ENCODE results near the gene CLDN11.

CLDN11 gene

DNA sequence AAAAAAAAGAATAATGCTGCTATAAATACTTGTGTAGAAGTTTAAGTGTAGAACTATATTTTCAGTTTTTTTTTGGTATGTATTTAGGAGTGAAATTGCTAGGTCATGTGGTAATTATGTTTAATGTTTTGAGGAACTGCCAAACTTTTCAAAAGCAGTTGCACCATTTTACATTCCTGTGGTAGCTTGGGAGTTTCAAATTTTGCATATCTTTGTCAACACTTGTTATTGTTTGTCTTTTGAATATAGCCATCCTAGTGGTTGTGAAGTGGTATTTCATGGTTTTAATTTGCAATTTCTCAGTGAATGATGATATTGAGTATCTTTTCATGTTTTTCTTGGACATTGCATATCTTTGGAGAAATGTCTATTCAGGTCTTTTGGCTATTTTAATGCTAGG lies 30.7 kb upstream of the CLDN11 start:
- no peaks in the 10 kb centered on the region for H3K4me1 ChIP-seq (ENCODE audit: control insufficient read depth in 1 of 2, insufficient read depth in 1 of 2, low read depth in 1 of 2, low read length in 1 of 2)
- TF ChIP-seq CTCF (IDR thresholded peaks at IDR 0.05), result no peak
- no peaks in the 10 kb centered on the region for H3K27me3 ChIP-seq
- no peak overlapping the region for H3K4me3 ChIP-seq (ENCODE audit: low read depth in 1 of 2, low read length in 1 of 2)
- peaks cover 54% of the 10 kb centered on the region for H3K36me3 ChIP-seq
- H3K27ac ChIP-seq, result no peak overlapping the region
- H3K9me3 ChIP-seq, result no peaks in the 10 kb centered on the region

- Histone ChIP-seq H3K27ac (no peak overlapping the region), H3K9me3 (no peaks in the 10 kb centered on the region), H3K36me3 (peaks cover 44% of the 10 kb centered on the region), H3K27me3 (no peaks in the 10 kb centered on the region), H3K4me3 (ENCODE audit: low read depth in 1 of 2, low read length in 1 of 2) (no peak overlapping the region), H3K4me1 (ENCODE audit: control insufficient read depth in 1 of 2, insufficient read depth in 1 of 2, low read depth in 1 of 2, low read length in 1 of 2) (no peaks in the 10 kb centered on the region)
- no peak for TF ChIP-seq CTCF (IDR thresholded peaks at IDR 0.05)
Observed at GRCh38 chr3:170391108-170391507, 27.6 kb upstream of the CLDN11 start.

GRCh38 chr3:170397685-170398084 lies 21.0 kb upstream of the CLDN11 start:
- no peaks in the 10 kb centered on the region for H3K9me3 ChIP-seq
- no peaks in the 10 kb centered on the region for H3K4me1 ChIP-seq (ENCODE audit: control insufficient read depth in 1 of 2, insufficient read depth in 1 of 2, low read depth in 1 of 2, low read length in 1 of 2)
- no peak overlapping the region for H3K27ac ChIP-seq
- peaks cover 6% of the 10 kb centered on the region for H3K36me3 ChIP-seq
- no peak for TF ChIP-seq CTCF (IDR thresholded peaks at IDR 0.05)
- no peak overlapping the region for H3K4me3 ChIP-seq (ENCODE audit: low read depth in 1 of 2, low read length in 1 of 2)
- no peaks in the 10 kb centered on the region for H3K27me3 ChIP-seq

GRCh38 chr3:170405101-170405500 lies 13.6 kb upstream of the CLDN11 start:
- H3K4me3 ChIP-seq (ENCODE audit: low read depth in 1 of 2, low read length in 1 of 2), result no peak overlapping the region
- TF ChIP-seq CTCF (IDR thresholded peaks at IDR 0.05), result no peak
- H3K27ac ChIP-seq, result no peak overlapping the region

GRCh38 chr3:170410428-170411029 lies 8.1 kb upstream of the CLDN11 start:
- H3K36me3 ChIP-seq, result no peaks in the 10 kb centered on the region
- no peak for TF ChIP-seq CTCF (IDR thresholded peaks at IDR 0.05)

More at GRCh38 chr3:170405101-170405500, 13.6 kb upstream of the CLDN11 start:
- no peaks in the 10 kb centered on the region for H3K4me1 ChIP-seq (ENCODE audit: control insufficient read depth in 1 of 2, insufficient read depth in 1 of 2, low read depth in 1 of 2, low read length in 1 of 2)
- H3K36me3 ChIP-seq, result no peaks in the 10 kb centered on the region
- H3K27me3 ChIP-seq, result peaks cover 3% of the 10 kb centered on the region
- no peaks in the 10 kb centered on the region for H3K9me3 ChIP-seq

More at GRCh38 chr3:170410428-170411029, 8.1 kb upstream of the CLDN11 start:
- H3K27ac ChIP-seq, result no peak overlapping the region
- H3K27me3 ChIP-seq, result peaks cover 32% of the 10 kb centered on the region
- H3K4me1 ChIP-seq (ENCODE audit: control insufficient read depth in 1 of 2, insufficient read depth in 1 of 2, low read depth in 1 of 2, low read length in 1 of 2), result no peaks in the 10 kb centered on the region
- H3K4me3 ChIP-seq (ENCODE audit: low read depth in 1 of 2, low read length in 1 of 2), result no peak overlapping the region
- H3K9me3 ChIP-seq, result no peaks in the 10 kb centered on the region

Measured in neutrophil (primary cell).